Body of pancreas (tissue), 4 donors: ENCODE measurements around the gene KCNT2.
"Not testable (repeated sequence)": the region's sequence is repeated elsewhere in the genome, so short reads cannot be mapped to it uniquely, and the experiment has no call there.

ENCODE experiments used
- POLR2A ChIP-seq, 3 donors: fragments of 450-650 bp; IDR thresholded peaks; one replicate each; pipeline ENCODE4 v1.6.1; 2016; ENCODE audit warnings: antibody characterized with exemption in 3 of 3, mild to moderate bottlenecking in 2 of 3
- TF ChIP-seq, protein P1 (sequence below), 7 experiments: fragments of 450-650 bp in 4 of 7; fragments of 200-600 bp in 3 of 7; sonication (generic) in 3 of 7; IDR thresholded peaks; one replicate each; pipeline ENCODE4 v1.5.1; 2016 to 2019; ENCODE audit warnings: antibody characterized with exemption in 7 of 7

DNA sequence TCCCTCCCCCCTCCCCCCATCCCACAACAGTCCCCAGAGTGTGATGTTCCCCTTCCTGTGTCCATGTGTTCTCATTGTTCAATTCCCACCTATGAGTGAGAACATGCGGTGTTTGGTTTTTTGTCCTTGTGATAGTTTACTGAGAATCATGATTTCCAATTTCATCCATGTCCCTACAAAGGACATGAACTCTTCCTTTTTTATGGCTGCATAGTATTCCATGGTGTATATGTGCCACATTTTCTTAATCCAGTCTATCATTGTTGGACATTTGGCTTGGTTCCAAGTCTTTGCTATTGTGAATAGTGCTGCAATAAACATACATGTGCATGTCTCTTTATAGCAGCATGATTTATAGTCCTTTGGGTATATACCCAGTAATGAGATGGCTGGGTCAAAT is 104.0 kb downstream of the KCNT2 start:
- TF ChIP-seq, protein P1, sequence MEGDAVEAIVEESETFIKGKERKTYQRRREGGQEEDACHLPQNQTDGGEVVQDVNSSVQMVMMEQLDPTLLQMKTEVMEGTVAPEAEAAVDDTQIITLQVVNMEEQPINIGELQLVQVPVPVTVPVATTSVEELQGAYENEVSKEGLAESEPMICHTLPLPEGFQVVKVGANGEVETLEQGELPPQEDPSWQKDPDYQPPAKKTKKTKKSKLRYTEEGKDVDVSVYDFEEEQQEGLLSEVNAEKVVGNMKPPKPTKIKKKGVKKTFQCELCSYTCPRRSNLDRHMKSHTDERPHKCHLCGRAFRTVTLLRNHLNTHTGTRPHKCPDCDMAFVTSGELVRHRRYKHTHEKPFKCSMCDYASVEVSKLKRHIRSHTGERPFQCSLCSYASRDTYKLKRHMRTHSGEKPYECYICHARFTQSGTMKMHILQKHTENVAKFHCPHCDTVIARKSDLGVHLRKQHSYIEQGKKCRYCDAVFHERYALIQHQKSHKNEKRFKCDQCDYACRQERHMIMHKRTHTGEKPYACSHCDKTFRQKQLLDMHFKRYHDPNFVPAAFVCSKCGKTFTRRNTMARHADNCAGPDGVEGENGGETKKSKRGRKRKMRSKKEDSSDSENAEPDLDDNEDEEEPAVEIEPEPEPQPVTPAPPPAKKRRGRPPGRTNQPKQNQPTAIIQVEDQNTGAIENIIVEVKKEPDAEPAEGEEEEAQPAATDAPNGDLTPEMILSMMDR (IDR thresholded peaks at IDR 0.05), result not testable (repeated sequence)
- not testable (repeated sequence) for TF ChIP-seq POLR2A (IDR thresholded peaks at IDR 0.05)
